Neural cell (in vitro differentiated cells): ENCODE data around the gene DCN.

Experiments
- CTCF ChIP-seq: fragments of 450-650 bp; IDR thresholded peaks from 2 replicates; pipeline ENCODE4 v1.5.1; 2014; ENCODE audit warnings: antibody characterized with exemption, mild to moderate bottlenecking, moderate library complexity; ENCODE audit not compliant: poor library complexity, severe bottlenecking
- EZH2 ChIP-seq: fragments of 200-600, 300-800 bp; shearing (Covaris generic), sonication (generic); IDR thresholded peaks from 2 replicates; pipeline ENCODE4 v1.6.1; 2014; ENCODE audit warnings: antibody characterized with exemption, low read length, borderline replicate concordance, mild to moderate bottlenecking; ENCODE audit not compliant: insufficient read depth, poor library complexity, severe bottlenecking
- POLR2AphosphoS5 ChIP-seq: IDR thresholded peaks from 2 replicates; pipeline ENCODE4 v1.6.1; 2012
- SMC3 ChIP-seq: fragments of 450-650 bp; conservative IDR thresholded peaks from 2 replicates; pipeline ENCODE4 v1.6.1; 2014; ENCODE audit warnings: antibody characterized with exemption, mild to moderate bottlenecking, moderate library complexity; ENCODE audit not compliant: poor library complexity
- TAF1 ChIP-seq: IDR thresholded peaks from 2 replicates; pipeline ENCODE4 v1.6.1; 2012; ENCODE audit warnings: low read depth
- TF ChIP-seq, protein P1 (sequence below): IDR thresholded peaks from 2 replicates; pipeline ENCODE4 v1.6.1; 2012; ENCODE audit warnings: borderline replicate concordance

DNA sequence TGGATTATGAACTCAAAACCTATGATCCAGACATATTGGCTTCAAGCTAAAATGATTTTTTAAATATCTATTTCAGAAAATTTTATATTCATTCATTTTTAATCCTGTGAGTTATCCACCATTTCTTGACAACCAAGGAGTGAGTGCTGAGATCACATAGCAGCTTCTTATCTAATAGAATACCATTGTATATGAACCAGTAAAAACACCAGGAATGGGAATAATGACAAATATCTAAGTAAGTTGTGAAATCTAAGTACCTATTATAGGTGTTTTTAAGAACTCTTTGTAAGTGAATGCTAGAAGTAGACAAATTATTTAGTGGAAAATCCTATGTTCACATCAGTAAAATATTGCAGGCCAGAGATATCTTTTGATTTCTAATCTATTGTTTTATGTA, 79.5 kb downstream of the DCN start:
- TF ChIP-seq, protein P1, sequence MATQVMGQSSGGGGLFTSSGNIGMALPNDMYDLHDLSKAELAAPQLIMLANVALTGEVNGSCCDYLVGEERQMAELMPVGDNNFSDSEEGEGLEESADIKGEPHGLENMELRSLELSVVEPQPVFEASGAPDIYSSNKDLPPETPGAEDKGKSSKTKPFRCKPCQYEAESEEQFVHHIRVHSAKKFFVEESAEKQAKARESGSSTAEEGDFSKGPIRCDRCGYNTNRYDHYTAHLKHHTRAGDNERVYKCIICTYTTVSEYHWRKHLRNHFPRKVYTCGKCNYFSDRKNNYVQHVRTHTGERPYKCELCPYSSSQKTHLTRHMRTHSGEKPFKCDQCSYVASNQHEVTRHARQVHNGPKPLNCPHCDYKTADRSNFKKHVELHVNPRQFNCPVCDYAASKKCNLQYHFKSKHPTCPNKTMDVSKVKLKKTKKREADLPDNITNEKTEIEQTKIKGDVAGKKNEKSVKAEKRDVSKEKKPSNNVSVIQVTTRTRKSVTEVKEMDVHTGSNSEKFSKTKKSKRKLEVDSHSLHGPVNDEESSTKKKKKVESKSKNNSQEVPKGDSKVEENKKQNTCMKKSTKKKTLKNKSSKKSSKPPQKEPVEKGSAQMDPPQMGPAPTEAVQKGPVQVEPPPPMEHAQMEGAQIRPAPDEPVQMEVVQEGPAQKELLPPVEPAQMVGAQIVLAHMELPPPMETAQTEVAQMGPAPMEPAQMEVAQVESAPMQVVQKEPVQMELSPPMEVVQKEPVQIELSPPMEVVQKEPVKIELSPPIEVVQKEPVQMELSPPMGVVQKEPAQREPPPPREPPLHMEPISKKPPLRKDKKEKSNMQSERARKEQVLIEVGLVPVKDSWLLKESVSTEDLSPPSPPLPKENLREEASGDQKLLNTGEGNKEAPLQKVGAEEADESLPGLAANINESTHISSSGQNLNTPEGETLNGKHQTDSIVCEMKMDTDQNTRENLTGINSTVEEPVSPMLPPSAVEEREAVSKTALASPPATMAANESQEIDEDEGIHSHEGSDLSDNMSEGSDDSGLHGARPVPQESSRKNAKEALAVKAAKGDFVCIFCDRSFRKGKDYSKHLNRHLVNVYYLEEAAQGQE = no peak
- TF ChIP-seq CTCF (no peak), EZH2 (no peak), TAF1 (no peak), SMC3 (no peak), POLR2AphosphoS5 (no peak)
